ENCODE measurements around the gene DCXR. TPM values are rescaled to one million over a fixed set of nuclear protein-coding genes. Genes with fewer than 3 reads are reported as not detected.

DCXR gene
- total RNA-seq: 10 to 100 TPM; 50.9 to 62.6 TPM

DNA sequence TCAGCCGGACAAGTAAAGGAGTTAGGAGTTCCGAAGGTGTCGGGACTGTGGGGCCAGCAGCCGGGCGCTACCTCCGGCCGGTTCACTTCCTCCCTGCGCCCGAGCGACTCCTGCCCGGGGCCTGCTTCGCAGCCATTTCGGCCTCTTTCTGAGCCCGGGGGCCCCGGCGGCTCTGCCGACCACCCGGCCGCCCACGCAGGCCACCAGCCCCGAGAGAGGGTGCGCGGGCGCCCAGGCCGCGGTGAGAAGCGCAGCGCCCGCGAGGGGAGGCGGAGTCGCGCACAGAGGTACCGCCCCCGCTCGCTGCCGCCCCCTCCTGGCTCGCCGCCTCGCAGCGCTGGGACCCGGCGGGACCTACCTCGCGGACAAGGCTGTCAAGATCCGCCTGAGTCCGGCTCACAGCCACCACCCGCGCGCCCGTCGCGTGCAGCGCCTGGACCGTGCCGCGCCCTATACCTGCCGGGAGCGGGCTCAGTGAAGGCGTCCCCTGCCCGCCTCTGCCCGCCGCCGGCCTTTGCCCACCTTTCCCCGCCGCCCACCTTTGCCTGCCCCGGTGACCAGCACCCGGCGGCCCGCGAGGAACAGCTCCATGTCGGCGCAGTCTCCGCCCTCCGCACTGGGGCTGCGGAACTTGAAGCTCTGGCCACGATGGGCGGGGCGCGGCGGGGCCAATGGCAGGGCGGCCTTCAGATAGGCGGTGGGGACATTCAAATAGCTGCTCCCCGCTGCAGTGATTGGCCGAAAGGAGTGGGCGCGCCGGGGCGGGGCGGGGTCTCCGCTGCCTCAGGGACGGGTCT lies at the start of gene DCXR:
Gene DCXR, minus strand, starts transcription at position 606 of the 797 bp plus-strand sequence. Its CDS starts 15 bp downstream, at position 591.

DNA sequence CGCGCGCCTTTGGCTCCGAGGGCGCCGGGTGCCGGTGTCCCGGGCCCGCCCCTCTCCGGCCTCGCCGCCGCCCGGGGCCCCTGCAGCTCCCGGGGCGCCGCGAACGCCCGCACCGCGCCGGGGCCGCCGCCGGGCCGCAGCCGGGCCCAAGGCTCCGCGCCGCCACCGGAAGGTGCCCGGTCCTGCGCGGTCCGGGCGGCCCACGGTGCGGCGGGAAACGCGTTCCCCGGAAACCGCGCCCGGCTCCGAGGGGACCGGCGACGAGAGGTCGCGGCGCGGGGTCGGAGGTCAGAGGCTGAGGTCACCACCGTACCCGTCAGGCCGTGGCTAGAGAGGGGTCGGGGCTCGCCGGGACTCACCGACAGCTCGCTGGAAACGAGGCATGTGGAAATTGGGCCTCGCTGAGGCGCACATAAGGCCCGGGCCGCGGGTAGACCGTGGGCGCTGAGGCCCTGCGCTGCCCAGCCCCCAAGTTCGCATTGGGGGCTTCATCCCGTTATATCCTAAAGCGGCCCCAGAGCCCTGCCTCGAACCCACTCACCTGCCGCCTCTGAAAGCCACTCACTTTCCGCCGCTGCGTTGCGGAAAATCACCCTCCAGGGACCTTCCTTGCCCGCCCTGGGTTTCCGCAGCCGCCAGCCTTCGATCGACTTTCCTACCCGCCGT lies 28.3 kb upstream of the DCXR start, which contains the start of gene DUS1L:
Gene DUS1L, minus strand, starts transcription at position 167 of the 666 bp plus-strand sequence. CDS start 745 bp downstream, outside the sequence.

DNA sequence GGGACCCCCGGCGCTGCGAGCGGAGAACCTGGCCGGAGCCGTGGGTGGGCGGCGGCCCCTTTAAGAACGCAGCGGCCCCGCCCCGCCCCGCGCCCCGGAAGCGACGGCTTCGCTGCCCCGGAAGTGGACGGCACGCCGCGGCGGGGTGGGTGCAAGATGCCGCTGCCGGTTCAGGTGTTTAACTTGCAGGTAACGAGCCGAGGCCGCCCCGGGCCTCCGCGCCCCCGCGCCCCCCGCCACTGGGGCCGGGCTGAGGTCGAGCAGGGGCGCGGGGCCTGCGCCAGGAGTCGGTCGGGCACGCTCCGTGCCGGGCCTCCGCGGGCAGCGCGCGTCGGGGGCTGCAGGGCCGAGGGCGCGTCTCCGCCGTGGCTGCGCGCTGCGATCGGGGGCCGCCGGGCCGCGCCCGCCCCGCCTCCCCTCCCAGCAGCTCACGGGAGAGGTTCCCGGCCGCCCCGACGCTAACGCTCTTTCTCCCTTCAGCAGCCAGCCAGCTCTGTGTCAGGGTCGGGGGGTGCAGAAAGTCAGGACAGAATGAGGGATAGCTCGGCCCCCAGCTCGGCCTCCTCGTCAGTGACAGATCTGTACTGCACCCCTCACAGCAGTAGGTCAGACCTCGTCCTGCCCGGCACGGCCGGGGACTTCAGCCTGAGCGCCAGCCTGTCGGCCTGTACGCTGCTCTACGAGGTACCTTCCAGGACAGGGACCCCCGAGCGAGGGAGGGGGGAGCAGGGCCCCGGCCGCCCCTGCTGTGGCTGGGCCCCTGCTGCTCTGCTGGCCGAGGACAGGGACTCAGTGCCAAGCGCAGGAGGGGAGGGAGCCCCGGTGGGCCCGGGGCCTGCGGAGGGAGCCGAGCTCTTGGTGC lies 14.5 kb upstream of the DCXR start, which contains the start of the genes GPS1 and RFNG:
Gene GPS1, plus strand, starts transcription at position 123 of the 862 bp plus-strand sequence. Its CDS starts 34 bp downstream, at position 157.
Gene RFNG, minus strand, starts transcription at position 36 of the 862 bp plus-strand sequence. CDS start 45 bp downstream, outside the sequence.

DNA sequence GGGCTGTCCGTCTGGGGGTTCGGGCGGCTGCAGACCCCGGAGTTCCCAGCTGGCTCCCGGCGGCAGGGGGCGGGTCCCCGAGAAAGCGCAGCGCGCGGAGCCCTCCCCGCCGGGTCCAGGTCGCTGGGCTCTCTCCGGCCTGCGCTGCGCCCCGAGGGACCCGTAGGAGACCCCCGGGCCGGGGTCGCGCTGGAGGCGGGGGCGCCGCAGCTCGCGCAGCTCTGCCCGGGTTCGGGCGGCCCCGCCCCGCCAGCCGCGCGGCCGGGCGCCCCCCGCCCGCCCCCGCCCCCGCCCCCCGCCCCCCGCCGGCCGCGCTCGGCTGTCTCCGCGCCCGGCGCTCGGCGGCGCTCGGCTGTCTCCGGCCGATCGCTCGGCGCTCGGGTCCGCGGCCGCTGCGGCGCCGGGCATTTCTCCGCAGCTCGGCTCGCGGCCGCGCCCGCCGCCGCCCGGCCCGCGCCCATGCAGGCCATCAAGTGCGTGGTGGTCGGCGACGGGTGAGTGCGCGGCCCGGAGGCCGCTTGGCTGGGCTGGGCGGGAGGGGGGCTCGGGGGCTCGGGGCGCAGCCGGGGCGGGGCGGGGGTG lies 6.1 kb downstream of the DCXR start, which contains the start of gene RAC3:
Gene RAC3, plus strand, starts transcription at position 376 of the 582 bp plus-strand sequence. Its CDS starts 84 bp downstream, at position 460.

DNA sequence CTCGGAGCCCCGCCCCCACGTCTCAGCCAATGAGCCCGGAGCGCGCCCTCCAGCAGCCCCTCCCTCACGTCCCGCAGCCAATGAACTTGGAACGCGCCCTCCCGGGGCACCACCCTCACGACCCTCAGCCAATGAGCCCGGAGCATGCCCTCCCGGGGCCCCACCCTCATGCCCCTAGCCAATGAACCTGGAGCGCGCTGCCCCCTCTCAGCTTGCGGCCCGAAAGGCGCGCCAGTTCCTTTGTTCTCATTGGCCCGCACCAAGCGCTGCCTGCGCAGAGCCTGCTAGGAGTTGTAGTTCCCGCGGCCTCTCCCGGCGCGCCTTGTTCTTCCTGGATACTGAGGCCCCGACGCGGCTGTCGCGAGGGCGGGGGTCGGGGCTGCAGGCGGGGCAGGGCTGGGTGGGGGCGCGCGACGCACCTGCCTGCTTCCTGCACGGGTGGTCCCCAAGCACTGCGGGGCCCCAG lies 14.5 kb downstream of the DCXR start, which contains the start of gene LRRC45:
Gene LRRC45, plus strand, starts transcription at position 325 of the 466 bp plus-strand sequence. CDS start 339 bp downstream, outside the sequence.

DNA sequence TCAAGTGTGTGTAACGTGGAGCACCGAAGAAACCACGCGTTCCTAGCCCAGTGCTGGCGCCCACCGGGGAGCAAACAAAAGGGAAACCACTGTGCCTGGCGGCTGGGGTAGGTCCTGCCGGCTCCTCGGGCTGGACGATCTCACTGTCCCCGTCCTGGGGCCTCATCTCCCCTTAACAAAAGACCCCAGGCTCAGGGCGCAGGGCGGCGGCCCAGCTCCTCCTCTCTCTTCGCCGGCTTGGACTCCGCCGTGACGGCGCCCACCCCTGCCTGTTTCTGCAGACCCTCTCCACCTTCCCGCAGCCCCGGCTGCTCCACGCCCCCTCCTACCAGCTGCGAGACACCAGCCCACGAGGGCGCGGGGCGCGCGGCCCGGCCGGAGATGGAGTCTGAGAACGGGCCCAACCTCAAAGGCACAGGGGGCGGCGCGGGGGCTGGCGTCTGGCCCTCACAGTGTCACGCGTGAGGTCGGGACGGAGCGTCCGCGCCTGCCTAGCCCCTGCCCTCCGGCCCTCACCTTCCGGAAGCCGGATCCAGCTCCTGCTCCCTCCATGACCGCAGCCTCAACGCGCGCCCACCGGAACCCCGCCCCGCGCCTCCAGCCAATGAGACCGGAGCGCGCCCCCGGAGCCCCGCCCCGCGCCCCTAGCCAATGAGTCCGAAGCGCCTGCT lies 15.1 kb downstream of the DCXR start, which contains the start of gene CENPX:
Gene CENPX, minus strand, starts transcription at position 569 of the 671 bp plus-strand sequence. Its CDS starts 17 bp downstream, at position 552.

Other genes with a start within 250 kb of the DCXR start
- gene GCGR, start 233.5 kb downstream of the DCXR start, total RNA-seq: not detected
- gene MCRIP1, start 204.4 kb downstream of the DCXR start, total RNA-seq: 10 to 100 TPM; 84.9 to 98.4 TPM
- gene PPP1R27, start 202.6 kb downstream of the DCXR start, total RNA-seq: not detected
- gene P4HB, start 177.2 kb downstream of the DCXR start, total RNA-seq: 100 to 1,000 TPM; 383 to 481 TPM
- gene ARHGDIA, start 166.4 kb downstream of the DCXR start, total RNA-seq: 100 to 1,000 TPM; 192 to 263 TPM
- gene ALYREF, start 146.1 kb downstream of the DCXR start, total RNA-seq: 100 to 1,000 TPM in 1 of 2 donors, 10 to 100 TPM in 1; 71.6 to 187 TPM
- gene ANAPC11, start 146.0 kb downstream of the DCXR start, total RNA-seq: 100 to 1,000 TPM; 113 to 141 TPM
- gene NPB, start 135.5 kb downstream of the DCXR start, total RNA-seq: 1 to 10 TPM in 1 of 2 donors, not detected in 1; 1.0 TPM
- 10 to 100 TPM; 71.6 to 82.9 TPM for gene PCYT2, start 126.3 kb downstream of the DCXR start, total RNA-seq
- gene SIRT7, start 119.5 kb downstream of the DCXR start, total RNA-seq: 10 to 100 TPM; 14.1 to 15.3 TPM
- gene MAFG, start 110.0 kb downstream of the DCXR start, total RNA-seq: 10 to 100 TPM; 23.1 to 33.0 TPM
- gene PYCR1, start 100.4 kb downstream of the DCXR start, total RNA-seq: 10 to 100 TPM in 1 of 2 donors, 1 to 10 TPM in 1; 8.3 to 14.3 TPM
- gene MYADML2, start 90.5 kb downstream of the DCXR start, total RNA-seq: not detected
- not detected for gene NOTUM, start 76.5 kb downstream of the DCXR start, total RNA-seq
- gene ASPSCR1, start 60.1 kb downstream of the DCXR start, total RNA-seq: 10 to 100 TPM; 23.6 to 33.7 TPM
- 10 to 100 TPM; 24.8 to 72.9 TPM for gene CENPX, start 14.8 kb downstream of the DCXR start, total RNA-seq
- 10 to 100 TPM; 14.8 to 30.0 TPM for gene LRRC45, start 14.4 kb downstream of the DCXR start, total RNA-seq
- gene RAC3, start 6.0 kb downstream of the DCXR start, total RNA-seq: 10 to 100 TPM; 10.3 to 13.7 TPM
- 10 to 100 TPM; 20.3 to 26.3 TPM for gene RFNG, start 14.1 kb upstream of the DCXR start, total RNA-seq
- 100 to 1,000 TPM; 100 to 150 TPM for gene GPS1, start 14.2 kb upstream of the DCXR start, total RNA-seq
- gene DUS1L, start 28.1 kb upstream of the DCXR start, total RNA-seq: 10 to 100 TPM; 64.0 to 81.3 TPM
- 100 to 1,000 TPM; 134 to 239 TPM for gene FASN, start 60.5 kb upstream of the DCXR start, total RNA-seq
- gene CCDC57, start 175.1 kb upstream of the DCXR start, total RNA-seq: 10 to 100 TPM in 1 of 2 donors, 1 to 10 TPM in 1; 9.3 to 17.3 TPM
- 10 to 100 TPM; 15.1 to 45.6 TPM for gene SLC16A3, start 191.3 kb upstream of the DCXR start, total RNA-seq
- 10 to 100 TPM; 51.6 to 64.9 TPM for gene CSNK1D, start 236.0 kb upstream of the DCXR start, total RNA-seq

Measured in melanocyte of skin (primary cell).